Vagina (tissue), 2 donors: Measurements from ENCODE around the gene SYTL3.

Experiments
- POLR2A ChIP-seq, 2 donors: fragments of 450-650 bp; IDR thresholded peaks; one replicate each; pipeline ENCODE4 v1.6.1; 2017; ENCODE audit warnings: antibody characterized with exemption in 2 of 2, mild to moderate bottlenecking in 2 of 2, moderate library complexity in 2 of 2
- POLR2AphosphoS5 ChIP-seq, 2 donors: sonication (generic); formaldehyde crosslinking; IDR thresholded peaks; one replicate each; pipeline ENCODE4 v1.9.0; 2017; ENCODE audit warnings: antibody characterized with exemption in 2 of 2, mild to moderate bottlenecking in 2 of 2, low read depth in 1 of 2; ENCODE audit not compliant: insufficient read depth in 1 of 2
- TF ChIP-seq, protein P1 (sequence below), 3 experiments: fragments of 450-650 bp in 2 of 3; fragments of 200-600 bp in 1 of 3; sonication (generic) in 1 of 3; IDR thresholded peaks; one replicate each; pipeline ENCODE4 v1.5.1; 2017 to 2019; ENCODE audit warnings: antibody characterized with exemption in 3 of 3, mild to moderate bottlenecking in 2 of 3, moderate library complexity in 2 of 3

- TF ChIP-seq, protein P1, sequence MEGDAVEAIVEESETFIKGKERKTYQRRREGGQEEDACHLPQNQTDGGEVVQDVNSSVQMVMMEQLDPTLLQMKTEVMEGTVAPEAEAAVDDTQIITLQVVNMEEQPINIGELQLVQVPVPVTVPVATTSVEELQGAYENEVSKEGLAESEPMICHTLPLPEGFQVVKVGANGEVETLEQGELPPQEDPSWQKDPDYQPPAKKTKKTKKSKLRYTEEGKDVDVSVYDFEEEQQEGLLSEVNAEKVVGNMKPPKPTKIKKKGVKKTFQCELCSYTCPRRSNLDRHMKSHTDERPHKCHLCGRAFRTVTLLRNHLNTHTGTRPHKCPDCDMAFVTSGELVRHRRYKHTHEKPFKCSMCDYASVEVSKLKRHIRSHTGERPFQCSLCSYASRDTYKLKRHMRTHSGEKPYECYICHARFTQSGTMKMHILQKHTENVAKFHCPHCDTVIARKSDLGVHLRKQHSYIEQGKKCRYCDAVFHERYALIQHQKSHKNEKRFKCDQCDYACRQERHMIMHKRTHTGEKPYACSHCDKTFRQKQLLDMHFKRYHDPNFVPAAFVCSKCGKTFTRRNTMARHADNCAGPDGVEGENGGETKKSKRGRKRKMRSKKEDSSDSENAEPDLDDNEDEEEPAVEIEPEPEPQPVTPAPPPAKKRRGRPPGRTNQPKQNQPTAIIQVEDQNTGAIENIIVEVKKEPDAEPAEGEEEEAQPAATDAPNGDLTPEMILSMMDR (IDR thresholded peaks at IDR 0.05) = no peak
- TF ChIP-seq POLR2A (IDR thresholded peaks at IDR 0.05) = no peak
- TF ChIP-seq POLR2AphosphoS5 (IDR thresholded peaks at IDR 0.05; ENCODE audit: insufficient read depth in 1 of 2, low read depth in 1 of 2) = no peak
These were observed 156.0 kb downstream of the SYTL3 start for GRCh38 chr6:158805698-158806377.
